Left renal pelvis (tissue), 4 donors: Measurements from ENCODE around the gene GAD1. TPM values are rescaled to one million over a fixed set of nuclear protein-coding genes. Genes with fewer than 3 reads are reported as not detected.
A peak's percentile ranks its signal among the peaks of the same experiment; 100 is the strongest.

ENCODE experiments used
- DNase-seq, 4 donors: peaks; one replicate each; pipeline ENCODE4 v3.0.0-alpha.2; 2013; ENCODE audit warnings: low read depth in 4 of 4, low spot score in 3 of 4
- polyA plus RNA-seq, 4 donors: library from polyadenylated mRNA; unstranded; fragments of 120-200 nt; gene quantifications; one replicate each; pipeline ENCODE4 v1.2.1, GENCODE V29; 2013; ENCODE audit not compliant: insufficient read length in 4 of 4

GAD1 gene
- 1 to 10 TPM in 1 of 4 donors, under 1 TPM in 3; 0.43 to 2.3 (median 0.59) TPM for polyA plus RNA-seq

DNA sequence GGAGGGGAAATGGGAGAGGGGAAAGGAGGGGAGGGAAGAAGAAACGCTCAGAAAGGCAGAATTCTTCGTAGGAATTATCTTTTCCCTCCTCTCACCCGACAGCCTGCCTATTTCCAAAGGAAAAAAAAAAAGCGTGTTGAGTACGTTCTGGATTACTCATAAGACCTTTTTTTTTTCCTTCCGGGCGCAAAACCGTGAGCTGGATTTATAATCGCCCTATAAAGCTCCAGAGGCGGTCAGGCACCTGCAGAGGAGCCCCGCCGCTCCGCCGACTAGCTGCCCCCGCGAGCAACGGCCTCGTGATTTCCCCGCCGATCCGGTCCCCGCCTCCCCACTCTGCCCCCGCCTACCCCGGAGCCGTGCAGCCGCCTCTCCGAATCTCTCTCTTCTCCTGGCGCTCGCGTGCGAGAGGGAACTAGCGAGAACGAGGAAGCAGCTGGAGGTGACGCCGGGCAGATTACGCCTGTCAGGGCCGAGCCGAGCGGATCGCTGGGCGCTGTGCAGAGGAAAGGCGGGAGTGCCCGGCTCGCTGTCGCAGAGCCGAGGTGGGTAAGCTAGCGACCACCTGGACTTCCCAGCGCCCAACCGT lies at the start of gene GAD1:
Gene GAD1, plus strand, starts transcription at position 384 of the 589 bp plus-strand sequence. CDS start 1,705 bp downstream, outside the sequence.
- no peak for DNase-seq

- DNase-seq: peak; percentile 36 to 48 (median 40)
Observed at GRCh38 chr2:170770008-170770605, 46.6 kb upstream of the GAD1 start, which contains the start of gene ERICH2. Gene ERICH2, plus strand, starts transcription at chr2:170770378. Its CDS starts 304 bp downstream, at chr2:170770682.

- peak; percentile 33 to 39 (median 36) for DNase-seq
Observed at GRCh38 chr2:170770606-170771420, 45.9 kb upstream of the GAD1 start.

GRCh38 chr2:170771421-170771937 lies 45.2 kb upstream of the GAD1 start:
- no peak for DNase-seq

DNA sequence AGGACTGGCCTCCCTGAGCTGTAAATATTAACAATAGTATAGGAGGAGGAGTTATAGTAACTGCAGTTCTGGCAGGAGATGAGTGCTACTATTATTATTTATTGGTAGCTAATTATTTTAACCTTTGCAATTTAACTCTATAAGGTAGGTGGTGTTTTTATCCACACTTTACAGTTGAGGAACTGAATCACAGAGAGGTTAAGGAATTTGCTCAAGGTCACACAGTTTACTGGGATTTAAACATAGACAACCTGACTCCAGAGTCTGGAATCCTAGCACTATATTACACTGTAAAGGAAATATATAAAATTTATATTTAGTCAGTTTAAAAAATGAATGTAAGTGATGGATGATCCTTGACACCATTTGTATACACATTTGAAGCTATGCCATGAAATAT lies 44.4 kb upstream of the GAD1 start:
- no peak for DNase-seq

GRCh38 chr2:170774074-170774473 lies 42.6 kb upstream of the GAD1 start:
- no peak for DNase-seq

DNA sequence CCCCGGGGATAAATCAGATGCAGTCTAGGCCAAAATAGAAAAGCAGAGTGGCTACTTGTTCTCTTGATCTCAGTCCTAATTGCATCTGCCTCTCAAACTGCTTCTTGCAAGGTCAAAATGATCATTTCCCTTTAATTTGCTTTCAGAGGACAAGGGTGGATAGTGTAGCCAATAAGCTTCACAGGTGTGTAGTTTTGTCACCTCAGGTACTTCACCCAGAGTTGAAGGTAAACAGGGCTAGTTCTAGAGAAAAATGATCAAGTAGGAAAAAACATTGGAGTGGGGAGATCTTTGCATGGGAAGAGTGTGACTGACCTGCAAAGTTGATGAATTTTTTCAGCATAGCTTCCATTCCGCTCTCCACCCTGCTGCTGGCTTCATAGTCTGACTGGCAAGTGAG lies 37.8 kb upstream of the GAD1 start:
- no peak for DNase-seq

DNA sequence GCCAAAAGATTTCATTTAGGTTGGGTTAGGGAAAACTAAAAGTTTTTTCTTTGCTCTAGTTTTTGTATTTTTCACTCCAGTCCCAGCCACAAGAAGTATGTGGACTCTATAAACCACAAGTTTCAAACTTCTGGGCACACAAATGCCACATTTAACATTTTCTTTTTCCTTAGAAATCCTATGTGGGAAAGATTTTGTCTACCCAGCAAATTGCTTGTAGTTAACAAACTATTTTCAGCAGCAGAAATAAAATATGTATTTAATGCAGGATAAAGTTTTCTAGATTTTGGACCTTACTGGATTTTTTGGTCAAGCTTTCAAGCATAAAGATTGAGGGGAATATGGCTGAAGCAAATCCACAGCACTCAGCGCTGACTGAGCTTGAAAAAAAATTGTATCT lies 37.4 kb upstream of the GAD1 start:
- DNase-seq: no peak

DNA sequence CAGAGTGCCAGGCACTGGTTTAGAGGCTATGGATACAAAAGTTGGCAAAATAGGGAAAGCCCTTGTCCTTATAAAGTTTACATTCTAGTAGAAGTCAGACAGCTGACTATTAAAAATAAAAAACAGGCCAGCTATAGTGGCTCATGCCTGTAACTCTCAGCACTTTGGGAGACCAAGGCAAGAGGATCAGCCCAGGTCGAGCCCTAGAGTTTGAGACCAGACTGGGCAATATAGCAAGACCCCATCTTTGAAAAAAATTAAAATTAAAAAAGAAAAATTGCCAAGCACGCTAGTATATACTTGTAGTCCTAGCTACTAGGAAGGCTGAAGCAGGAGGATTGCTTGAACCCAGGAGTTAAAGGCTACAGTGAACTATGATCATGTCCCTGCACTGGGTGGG lies 34.0 kb upstream of the GAD1 start:
- DNase-seq: no peak

GRCh38 chr2:170783549-170783948 lies 33.1 kb upstream of the GAD1 start:
- no peak for DNase-seq

- DNase-seq: no peak
Observed at GRCh38 chr2:170798996-170799395, 17.7 kb upstream of the GAD1 start.

DNA sequence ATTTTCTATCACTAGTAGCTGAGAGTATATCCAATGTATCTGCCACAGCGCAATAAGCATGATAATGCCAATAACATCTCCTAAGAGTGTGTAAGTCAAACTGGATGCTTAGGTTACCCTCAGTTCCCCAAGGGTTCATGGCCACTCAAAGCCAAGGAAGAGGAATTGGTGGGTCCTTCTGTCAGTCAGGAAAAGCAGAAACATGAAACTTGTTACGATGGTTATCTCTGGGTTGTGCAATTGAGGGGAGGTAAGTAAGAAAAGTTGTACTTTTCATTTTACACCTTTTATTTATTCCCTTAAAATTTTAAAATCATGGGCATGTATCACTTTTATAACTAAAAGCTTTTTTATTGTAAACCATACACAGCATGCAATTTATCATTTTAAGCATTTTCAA lies 10.1 kb upstream of the GAD1 start:
- no peak for DNase-seq

DNA sequence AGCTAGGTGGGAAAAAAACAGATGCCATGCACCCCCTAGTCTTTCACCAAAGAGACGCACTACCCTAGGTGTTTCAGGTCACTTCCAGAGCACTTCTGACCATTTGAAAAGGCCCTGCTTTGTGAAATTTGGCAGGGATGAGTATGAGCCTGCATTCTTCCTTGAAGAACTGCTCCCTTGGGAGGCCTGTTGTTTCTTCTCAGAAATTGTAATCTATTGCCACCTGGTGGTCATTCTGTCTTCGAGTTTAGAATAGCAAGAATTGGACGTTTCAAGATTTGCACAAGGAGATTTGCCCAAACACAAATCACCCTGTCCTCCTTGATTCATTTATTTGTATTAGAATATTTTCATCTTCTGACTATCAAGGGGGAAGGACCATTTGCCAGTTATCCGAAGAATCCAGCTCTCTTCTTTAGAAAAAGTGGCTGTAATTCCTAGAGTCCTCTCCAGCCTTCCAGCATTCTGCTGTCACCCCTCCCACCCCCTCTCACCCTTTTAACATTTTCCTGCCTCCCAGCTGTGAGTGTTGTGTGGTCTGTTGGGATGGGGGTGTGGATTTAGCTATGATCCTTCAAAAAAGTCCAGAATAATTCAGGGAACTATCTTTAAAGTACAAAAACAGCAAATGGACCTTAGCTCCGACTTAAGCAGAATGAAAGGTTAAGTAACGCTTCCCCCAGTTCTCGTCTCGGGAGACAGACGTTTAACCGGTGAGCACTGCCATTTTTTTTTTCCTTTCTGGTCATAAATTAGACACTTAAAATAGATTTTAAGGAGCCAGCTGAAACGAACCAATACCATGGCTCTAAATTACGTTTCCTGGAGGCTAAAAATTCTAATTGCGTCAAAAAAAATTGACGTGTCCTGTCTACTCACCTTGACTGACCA lies 3.7 kb upstream of the GAD1 start:
- DNase-seq: peak in 2 of 4 donors; percentile 76 to 78

- DNase-seq: peak in 2 of 4 donors; percentile 62 to 75
Observed at GRCh38 chr2:170813611-170814532, 2.8 kb upstream of the GAD1 start.

DNA sequence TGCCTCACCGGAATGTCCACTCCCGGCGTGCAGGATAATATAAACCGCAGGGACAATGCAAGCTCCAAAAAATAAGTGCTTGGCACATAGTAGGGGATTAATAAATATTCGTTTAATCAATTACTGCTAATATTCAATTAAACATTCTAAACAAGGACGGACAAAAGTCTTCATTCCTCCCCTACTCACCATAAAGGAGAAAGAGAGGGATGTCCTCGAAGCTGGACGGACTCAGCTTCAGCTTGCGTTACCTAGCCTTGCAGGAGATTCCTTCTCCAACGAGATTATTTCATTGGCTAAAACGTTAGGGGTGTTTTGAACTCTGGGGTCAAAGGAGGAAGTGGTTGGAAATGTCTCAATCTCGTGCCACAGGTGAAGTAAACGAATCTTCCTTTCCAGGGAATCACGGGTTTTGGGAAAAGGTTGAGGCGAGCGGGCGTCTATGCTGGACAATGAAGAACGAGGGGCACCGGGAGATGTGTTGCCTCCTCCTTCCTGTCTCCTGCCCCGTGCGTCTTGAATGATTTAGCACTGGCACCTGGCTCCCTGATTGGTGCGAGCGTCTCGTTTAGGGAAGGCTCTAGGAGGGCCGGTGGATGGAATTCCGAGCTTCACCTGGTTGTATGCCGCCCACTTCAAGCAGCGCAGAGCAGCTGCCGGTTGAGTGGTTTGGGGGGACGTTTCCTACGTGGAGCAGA lies 2.0 kb upstream of the GAD1 start:
- DNase-seq: no peak

DNA sequence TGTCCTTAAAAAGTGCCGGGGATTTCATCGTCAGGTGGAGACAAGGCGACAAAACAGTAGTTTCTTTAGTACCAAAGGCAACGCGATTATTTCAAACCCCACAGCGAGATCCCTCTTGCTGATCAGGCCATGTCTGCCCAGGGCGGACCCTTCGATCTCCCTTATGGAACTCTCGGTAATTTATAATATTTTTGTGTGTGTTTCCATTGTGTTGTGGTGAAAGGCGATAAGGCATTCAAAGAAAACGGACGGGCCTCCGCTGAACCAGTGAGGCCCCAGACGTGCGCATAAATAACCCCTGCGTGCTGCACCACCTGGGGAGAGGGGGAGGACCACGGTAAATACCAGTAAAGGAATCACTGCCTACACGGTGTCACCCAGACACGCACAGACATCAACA lies 1.4 kb upstream of the GAD1 start:
- no peak for DNase-seq

DNA sequence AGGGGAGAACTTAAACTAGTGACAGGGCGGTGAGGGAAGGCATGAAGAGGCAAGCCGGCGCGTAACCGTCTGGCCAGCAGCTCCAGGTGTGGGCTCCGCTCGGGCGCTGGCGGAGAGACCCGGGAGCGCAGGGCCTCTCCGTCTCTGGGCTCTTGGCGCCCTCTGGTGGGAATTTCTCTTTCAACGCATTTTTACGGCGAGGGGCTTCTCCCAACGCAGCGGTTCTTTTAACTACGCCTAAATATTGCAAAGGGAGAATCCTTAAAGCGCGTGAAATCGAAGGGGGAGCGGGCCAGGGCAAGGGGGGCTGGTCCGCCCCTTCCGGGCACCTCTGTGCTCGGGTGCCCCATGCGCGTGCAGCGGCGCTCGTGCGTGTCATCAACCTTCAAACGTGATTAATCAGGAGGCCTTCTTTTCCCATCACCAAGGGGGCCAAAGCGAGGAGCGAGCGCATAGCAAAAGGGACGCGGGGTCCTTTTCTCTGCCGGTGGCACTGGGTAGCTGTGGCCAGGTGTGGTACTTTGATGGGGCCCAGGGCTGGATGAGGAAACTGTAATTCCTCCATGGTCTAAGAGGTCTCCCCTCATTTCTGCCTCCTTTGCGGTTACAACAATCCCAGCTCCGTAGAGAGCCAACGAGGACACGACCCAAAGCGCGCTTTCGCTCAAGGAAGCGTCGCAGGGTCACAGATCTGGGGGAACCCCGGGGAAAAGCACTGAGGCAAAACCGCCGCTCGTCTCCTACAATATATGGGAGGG lies 762 bp upstream of the GAD1 start:
- no peak for DNase-seq
